HG03442 (cell line): ENCODE data around the gene FAF1.

ENCODE experiments used
- ATAC-seq: cut with Tn5 transposase; IDR thresholded peaks from one replicate; pipeline ENCODE4 v1.9.1; 2021; ENCODE audit warnings: mild to moderate bottlenecking, moderate library complexity; ENCODE audit not compliant: unreplicated experiment

Gene FAF1

DNA sequence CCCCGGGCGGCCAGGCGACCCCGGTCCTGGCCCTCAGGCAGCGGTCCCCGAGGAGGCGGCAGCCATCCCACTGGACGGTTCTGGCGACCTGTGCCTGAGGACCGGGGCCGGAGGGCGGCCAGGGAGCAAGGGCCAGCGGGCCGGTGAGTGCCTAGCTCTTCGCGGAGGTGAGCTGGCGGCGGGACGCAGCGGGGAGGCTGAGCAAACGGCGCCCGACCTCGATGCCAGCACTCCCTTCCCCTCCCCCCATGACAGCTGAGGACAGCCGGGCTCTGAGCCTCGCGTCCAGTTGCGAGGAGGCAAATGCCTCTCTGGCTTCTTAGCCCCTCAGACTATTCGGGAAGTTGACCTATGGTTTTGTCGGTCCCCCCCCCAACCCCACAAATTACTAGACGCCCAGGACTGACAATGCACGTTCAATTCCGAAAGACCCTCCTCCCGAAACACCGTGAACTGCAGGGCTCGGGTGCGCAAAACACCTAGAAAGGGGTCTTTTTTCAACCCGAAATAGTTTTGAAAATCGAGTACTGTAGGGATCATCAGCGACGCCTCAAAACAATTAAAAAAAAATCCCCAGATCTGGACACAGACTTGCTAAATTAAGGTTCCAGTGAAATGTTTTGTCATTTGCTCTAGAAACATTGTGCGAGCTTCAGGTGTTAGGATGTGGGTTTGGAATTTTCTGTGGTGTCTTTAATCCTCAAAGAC lies 18.2 kb upstream of the FAF1 start:
- ATAC-seq: peak; percentile 48

DNA sequence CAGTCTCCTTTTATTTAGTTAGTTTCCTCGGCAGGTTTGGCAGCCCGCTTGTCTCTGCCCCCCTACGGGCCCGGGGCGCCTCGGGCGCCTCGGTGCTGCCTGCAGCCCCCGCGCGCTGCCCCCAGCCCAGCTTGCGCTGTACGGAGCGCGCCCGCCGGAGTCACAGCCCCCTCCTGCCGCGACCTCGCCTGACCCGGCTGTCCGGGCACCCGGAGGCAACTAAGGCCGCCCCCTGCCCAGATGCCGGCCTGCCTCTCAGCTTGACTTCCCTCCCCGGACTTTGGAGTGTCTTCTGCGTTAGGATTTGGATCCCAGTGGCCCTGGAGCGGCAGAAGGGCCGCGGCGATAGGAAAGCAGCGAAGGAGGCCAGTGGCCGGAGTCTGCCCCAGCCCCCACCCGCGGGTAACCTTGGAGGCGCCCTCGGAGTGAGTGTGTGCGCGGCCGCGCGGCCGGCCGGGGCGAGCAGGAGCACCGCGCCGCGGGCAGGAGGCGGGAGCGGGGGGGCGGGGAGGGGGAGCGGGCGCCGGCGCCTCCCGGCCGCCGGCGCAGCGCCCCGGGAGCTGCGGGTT lies 17.6 kb upstream of the FAF1 start:
- ATAC-seq: peak; percentile 46

DNA sequence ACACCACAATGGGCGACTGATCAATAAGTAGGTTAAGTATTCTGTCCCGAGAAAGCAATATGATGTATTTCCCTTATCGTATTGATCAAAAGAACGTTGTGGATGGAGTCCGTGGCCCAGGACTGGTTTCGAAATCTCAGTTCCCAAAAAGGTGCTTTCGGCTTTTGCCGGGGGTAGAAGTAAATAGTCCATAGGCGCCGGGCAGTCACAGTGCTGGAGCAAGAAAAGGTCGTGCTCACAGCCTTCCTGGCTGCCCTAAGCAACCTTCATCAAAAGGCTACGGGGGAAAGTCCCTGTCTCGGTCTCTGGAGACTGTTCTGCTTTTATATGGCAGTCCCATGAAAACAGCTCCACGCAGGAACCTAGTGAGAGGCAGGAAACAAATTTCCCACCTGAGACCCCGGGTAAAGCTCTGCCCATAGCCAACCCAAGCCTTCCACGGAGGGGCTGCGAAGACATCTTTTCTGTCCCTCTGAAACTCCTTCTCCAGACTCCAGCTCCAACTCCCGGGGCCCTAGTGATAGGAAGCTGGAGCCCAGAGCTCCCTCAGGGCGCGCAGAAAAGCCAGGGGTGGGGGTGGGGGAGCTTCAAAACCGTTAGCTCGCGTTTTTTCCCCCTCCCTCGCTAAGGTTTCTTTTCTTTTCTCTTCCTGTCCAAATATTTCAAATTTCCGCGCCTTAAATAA lies 17.0 kb upstream of the FAF1 start:
- peak; percentile 54 for ATAC-seq

DNA sequence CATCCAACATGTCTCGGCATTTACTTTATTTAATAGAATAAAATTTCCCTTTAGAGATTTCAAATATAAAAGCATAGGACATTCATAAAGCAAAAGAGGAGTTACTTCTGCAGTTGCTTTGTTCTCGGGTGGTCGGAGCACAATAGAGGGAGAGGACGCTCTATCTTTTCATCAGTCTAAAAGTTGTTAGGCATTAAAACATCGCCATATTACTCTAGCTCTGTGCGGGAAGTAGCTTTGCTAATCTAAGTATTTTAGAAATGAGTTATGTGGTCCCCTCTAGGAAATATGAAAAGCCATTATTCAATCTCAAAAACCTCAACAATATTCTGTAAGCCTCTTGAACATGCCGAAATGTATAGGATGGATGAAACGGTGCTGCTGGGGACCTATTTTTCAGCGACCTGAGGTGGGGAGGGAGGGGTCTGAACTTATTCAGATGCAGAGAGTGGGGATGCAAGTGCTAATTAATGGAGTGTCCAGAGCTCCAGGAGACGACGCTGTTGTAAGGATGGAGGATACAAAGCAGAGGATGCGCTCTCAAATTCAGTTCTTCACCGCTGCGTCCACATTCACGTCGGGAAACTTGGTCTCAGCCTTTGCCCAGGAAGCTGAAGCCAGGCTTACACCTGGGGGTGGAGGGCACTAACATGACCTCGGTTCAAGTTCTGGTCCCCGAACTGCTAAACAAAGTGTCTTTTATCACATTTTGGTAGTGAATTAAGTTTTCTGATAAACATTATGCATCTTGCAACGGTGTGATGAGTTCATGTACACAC lies 16.2 kb upstream of the FAF1 start:
- no peak for ATAC-seq

DNA sequence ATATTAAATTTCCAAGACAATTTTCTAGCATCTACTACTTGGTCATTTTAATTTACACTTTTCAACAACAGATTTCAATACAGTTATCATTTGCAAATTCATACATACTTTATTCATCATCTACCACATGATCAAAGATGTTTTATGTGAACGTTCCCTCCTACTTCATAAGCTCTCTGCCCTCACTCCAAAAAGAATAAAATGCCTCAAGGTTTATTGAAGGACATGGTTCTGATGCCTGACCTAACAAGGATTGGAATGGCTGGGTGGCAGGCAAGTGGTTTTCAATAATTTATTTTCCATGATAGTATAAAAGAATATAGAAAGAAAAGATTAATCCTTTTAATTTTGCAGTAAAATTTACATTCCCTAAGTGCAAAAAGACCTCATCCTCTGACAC lies 15.4 kb upstream of the FAF1 start:
- ATAC-seq: no peak

DNA sequence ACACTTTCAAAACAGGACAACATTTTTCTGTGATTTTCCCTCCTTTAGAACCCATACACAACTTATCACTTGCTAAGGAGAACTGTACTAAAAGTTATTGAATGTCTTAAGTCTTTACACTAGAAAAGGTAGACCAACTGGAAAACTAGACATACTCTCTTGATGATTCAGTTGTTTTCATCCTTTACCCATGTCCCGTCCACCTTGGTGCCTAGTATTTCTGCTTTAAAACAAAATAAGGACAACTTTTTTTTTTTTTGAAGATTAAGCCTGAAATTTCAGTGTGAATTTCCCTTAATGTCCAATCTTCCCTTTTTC lies 14.5 kb upstream of the FAF1 start:
- ATAC-seq: no peak

DNA sequence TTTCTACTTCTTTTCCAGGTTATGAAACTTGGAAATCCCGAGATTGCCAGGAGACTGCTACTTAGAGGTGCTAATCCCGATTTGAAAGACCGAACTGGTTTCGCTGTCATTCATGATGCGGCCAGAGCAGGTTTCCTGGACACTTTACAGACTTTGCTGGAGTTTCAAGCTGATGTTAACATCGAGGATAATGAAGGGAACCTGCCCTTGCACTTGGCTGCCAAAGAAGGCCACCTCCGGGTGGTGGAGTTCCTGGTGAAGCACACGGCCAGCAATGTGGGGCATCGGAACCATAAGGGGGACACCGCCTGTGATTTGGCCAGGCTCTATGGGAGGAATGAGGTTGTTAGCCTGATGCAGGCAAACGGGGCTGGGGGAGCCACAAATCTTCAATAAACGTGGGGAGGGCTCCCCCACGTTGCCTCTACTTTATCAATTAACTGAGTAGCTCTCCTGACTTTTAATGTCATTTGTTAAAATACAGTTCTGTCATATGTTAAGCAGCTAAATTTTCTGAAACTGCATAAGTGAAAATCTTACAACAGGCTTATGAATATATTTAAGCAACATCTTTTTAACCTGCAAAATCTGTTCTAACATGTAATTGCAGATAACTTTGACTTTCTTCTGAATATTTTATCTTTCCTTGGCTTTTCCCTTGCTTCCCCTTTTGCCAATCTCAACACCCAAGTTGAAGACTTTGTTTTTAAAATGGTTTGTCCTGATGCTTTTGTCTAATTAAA lies 14.0 kb upstream of the FAF1 start:
- ATAC-seq: no peak

DNA sequence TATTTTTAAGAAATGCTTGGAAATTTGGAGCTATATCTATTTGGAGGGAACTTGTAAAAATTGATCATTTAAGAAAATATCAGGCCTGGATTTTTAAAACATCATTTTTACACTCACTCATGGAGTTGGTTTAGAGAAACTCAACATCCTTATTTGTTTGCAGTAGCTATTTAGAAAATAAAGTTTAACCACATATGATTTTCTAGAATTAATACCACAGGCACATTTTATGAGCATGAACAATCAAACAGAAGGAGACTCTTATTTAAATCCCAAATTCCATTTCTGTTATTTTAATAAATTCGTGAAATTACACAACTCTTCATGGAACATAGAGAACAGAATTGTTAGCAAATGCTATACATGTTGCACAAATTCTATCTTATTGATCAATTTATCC lies 13.2 kb upstream of the FAF1 start:
- ATAC-seq: no peak

DNA sequence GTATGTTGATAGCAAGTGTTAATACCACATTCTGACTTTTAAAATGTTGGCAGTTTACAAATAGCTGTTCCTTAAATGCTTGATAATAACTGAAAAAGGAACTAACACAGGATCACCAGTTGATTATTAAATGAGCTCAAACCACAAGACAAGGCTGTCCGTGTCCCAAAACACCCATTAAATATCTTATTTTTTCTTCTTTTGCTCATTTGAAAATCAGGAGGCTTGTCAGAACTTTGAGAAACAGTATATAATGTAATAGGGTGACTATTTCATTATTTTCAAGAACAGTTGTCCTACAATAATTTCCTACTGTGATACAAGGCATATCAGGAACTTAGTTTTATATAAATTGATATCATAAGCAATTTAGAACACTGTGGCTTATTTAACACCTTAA lies 12.7 kb upstream of the FAF1 start:
- no peak for ATAC-seq

DNA sequence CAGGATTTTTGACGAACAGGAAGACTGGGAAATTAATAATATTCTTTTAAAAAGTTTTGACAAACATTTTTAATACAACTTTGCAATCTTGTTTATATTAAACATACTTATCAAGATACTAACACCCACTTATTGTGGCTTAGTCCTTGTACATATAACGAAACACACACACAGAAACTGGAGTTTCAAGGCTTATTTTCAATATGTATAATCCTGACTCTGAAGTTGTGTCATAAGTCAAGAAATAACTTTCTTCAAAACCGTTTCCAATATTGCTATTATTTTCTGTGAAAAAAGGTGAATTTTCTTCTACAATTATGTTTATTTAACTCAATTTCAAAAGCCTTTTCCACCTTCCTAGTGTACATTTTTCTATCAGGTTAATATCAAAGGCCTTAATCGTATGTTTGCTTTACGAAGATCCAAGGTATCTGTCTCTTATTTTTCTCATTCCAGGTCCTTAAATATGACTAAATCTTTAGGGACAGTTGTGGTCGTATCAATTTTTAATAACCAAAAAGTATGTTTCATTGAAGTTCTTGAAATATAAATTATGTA lies 11.8 kb upstream of the FAF1 start:
- no peak for ATAC-seq

DNA sequence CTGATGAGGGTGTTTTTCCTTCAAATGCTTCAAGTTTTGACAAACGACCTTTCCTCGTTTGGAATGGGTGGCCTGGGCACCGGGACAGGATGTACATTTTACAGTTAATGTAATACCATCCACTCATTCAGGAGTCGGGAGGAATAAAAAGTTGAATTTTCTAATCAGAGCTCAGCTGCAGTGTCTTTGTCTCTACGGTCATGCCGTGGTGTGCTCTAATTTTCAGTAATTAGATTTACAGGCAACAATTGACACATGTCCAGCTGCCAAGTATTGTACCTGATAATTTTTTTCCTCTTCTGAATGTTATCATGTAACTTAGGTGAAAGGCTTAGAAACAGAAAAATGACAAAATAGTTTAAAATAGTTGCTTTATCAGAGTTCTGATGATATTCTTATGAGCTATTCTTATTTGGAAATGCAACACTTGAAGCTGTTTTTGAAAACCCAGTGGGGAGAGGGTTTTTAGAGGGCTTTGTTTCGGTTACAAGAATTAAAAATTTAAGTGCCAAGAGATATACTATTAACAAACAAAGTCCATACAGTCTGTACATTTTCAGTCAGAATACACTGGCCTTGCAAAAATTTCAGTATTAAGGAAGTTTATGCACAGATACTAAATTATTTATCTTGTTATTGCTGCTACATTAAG lies 11.0 kb upstream of the FAF1 start:
- ATAC-seq: no peak

DNA sequence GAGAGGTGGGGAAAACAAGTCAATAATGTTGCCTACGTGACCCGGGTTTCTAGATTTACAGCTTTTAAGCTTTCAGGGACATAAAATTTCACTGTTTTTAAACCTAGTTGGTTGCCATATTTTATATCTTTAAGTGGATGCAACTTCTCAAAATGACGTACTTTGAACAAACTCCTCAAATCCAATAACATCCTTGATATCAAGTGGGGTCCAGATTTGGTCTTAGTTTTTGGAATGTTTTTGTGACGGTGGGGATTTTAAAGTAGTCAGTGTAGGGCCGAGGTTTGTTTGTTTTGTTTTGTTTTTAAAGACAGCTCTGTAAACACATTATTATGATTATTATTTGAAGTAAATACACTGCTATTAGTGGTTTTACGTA lies 10.4 kb upstream of the FAF1 start:
- ATAC-seq: no peak

DNA sequence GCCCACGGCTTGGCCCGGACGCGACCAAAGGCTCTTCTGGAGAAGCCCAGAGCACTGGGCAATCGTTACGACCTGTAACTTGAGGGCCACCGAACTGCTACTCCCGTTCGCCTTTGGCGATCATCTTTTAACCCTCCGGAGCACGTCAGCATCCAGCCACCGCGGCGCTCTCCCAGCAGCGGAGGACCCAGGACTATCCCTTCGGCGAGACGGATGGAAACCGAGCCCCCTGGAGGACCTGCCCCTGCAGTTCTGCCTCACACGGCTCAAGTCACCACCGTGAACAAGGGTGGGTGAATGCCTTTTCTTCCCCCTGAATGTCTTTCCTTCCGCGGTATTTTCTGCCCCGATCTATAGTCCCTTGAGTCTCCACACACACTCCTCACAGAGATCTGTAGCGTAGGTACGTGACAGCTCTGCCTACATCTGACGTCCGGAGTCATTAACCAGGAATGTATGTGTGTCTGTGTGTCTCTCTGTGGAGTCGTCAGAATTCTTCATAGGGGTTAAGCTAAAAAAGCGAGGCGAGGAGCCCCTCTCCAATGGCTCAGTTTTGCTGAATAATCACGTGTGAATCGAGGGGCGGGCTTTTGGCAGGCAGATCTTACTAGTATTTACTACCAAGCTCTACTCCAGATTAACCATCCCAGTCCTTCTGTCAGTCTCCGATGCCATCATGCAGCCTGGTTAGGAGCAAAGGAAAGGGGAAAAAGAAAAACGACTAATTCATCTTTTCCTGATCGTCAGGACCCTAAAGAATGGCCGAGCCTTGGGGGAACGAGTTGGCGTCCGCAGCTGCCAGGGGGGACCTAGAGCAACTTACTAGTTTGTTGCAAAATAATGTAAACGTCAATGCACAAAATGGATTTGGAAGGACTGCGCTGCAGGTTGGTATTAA lies 9.8 kb upstream of the FAF1 start, which contains the start of gene CDKN2C:
TSS of gene CDKN2C (plus strand) at position 635 of the 898 bp plus-strand sequence. CDS start at position 759, 124 bp downstream.
- peak; percentile 31 for ATAC-seq

DNA sequence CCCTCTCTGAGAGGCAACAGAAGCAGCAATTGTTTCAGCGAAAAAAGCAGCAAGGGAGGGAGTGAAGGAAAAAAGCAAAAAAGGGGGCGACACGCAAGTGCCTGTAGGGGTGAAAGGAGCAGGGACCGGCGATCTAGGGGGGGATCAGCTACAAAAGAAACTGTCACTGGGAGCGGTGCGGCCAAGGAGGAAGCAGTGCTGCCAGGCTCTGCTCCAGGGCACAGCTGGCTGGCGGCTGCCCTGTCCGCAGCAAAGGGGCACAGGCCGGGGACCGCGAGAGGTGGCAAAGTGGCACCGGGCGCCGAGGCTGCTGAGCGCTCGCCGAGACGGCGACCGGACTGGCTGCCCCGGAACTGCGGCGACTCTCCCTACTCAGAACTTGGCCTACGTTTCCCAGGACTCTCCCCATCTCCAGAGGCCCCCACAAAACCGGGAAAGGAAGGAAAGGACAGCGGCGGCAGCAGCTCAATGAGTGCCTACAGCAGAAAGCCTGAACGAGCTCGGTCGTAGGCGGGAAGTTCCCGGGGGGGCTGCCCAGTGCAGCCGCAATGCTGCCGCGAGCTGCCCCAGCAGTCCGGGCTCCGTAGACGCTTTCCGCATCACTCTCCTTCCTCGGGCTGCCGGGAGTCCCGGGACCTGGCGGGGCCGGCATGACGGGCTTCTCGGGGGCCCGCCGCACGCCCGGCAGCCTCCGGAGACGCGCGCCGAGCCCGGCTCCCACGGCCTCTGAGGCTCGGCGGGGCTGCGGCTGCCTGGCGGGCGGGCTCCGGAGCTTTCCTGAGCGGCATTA lies 8.9 kb upstream of the FAF1 start:
- peak; percentile 14 for ATAC-seq

DNA sequence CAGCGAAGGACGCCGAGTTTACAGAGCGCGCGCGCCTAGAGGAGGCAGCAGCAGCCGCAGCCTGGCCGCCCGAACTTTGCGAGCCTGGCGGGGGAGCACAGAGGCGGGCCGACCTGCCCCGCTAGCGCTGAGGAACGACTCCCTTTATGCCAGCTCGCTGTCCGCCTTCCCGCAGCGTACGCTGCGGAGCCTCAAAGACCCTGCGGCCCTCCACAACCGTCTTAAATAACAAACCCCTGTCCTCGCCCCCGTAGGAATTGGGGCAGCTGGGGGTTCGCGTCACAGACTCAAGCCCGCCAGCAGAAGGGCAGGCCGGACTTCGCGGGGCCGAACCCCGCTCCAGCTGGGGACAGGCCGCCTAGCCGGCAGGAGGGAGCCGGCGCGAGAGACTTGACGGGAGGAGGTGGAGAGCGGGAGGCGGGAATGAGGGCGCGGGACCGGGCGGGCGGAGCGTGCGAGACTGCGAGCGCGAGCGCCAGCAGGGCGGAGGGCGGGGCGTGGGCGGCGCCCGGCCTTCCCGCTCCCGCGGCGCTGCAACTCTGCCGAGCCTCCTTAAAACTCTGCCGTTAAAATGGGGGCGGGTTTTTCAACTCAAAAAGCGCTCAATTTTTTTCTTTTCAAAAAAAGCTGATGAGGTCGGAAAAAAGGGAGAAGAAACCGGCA lies 8.2 kb upstream of the FAF1 start:
- ATAC-seq: peak; percentile 56

DNA sequence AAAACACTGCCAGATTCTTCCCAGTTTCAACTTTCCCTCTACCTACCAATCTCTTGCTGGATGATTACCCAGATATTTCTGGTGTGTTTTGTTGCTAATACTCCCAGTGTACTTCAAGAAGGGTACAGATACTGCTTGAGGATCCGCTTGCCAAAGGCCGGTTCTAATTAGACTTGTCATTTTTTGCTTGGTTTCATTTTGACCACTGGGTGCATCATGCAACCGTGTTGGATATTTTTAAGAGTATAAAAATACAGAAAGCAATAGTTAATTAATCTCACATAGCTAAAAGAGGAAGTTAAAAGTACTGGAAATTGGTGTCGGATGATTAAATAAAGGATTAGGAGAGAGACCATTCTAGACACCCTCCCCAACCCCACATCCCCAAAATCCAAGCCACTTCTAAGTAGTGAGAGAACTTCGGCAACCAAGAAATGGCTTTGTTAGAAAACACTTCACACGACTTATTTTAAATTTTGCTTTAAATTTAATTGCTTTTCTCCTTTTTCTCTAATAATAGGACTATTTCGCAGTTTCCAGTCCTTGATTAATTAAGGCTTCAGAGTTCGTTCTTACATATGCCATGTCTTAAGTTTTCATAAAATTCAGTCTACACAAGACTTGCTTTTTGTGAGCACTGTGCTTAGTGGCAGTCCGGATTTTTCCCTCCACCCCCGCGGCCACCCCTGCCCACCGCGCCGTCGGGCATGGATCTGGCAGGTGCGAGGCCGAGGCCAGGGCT lies 7.5 kb upstream of the FAF1 start:
- ATAC-seq: no peak

DNA sequence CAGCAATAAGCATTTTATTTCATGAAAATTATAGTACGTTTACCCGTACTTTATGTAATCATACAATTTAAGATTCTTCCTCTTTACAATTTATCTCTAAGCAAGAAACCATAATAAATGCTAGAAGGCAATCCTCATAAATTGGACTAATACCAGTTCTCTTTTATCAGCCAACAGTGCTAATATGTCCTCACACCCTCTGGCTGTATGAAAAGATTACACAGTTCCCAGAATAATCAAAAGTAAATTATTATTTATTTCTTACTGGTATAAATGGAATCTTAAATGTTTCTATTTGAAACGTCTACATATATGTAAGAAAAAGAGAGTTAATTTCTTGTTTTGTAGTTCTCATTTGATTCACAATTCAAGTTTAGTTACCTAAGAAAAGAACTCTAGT lies 6.9 kb upstream of the FAF1 start:
- no peak for ATAC-seq
